ENCODE measurements around the gene IMMP2L.
"Not testable (repeated sequence)": the region's sequence is repeated elsewhere in the genome, so short reads cannot be mapped to it uniquely, and the experiment has no call there.

Gene IMMP2L

DNA sequence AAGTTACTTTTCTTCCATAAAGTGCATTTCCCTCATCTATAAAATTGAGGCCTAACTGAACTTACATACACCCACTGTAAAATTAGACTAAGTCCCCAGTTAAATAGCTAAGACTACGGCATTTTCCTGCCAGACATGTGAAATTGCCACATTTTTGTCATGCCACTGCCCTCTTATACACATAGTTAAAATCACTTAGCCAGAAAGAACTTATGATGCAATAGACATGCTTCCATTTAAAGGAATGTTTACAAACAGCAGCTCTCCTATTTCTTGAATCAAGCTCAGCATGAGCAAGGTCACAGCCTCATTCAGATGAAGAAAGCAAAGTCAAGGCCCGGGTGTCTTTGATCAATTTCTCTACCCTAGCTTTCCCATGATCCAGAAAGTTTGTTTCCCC, 295.7 kb downstream of the IMMP2L start:
- no peak for DNase-seq (ENCODE audit: low read depth in 2 of 2, low spot score in 1 of 2)

DNA sequence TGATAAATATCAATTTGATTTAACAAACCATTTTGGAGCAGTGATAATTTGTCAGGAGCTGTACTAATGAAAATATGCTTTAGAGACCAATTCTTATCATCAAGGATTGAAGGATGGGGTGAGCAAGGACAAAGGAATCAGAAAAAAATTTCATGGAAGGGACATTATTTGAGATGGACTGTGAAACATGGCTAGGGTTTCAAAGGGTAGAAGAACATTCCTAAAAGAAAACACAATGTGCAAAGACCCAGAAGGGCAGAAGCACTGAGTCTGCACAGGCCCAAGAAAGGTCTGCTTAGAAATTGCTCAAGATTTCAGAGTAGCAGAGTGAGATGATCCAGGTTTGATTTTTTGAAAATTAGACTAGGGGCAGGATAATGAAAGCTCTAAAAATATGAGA, 296.9 kb downstream of the IMMP2L start:
- no peak for DNase-seq (ENCODE audit: low read depth in 2 of 2, low spot score in 1 of 2)

DNA sequence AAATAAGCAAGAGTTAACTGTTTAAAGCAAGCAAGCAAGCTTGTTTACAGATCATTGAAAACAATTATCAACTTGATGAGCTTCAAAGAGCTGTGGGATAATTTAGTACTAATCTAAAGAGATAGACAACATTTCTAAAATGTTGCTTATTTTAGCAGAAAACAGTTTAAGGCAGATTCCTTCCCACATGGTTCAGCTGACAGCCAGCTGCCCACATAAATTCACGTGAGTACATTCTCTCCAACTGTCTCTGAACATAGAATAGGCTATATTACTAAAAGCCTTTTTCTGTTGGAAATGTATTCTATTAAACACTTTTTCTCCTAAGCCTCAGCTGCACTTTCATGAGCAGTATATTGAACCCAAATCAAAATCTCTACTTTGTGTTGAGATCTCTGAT, 297.3 kb downstream of the IMMP2L start:
- DNase-seq (ENCODE audit: low read depth in 2 of 2, low spot score in 1 of 2): no peak

DNA sequence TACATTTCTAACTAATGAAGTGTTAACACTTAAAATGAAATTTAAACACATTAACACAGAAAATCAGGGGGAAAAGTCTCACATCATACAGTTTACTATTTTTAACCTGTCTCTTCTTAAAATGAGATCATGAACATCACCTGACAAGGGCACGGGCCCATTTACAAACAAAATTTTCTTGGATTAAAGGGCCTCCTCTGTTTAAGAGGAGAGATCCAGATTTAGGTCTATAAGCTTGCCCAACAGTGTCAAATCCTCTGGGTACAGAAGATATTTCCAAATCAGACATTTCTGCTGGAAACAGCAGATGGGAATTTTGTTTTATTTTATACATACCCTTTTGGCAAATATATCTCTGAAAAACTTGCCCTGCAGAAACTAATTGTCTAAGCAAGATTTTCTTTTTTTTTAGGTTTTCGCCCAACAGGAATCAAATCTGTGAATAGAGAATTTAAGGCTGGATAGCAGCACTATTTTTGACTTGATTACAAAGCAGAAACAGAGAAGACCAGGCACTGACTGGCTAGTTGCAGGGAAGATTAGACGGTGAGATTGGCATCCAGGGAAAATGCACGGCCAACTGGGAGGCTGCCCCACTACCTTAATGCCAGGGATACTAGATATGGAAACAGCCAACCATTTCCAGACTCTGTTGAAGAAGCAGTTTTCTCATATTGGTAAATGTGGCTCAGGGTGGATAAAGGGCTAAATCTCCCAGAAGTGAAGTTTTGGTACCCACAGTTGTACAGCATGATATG, 298.0 kb downstream of the IMMP2L start:
- no peak for DNase-seq (ENCODE audit: low read depth in 2 of 2, low spot score in 1 of 2)

DNA sequence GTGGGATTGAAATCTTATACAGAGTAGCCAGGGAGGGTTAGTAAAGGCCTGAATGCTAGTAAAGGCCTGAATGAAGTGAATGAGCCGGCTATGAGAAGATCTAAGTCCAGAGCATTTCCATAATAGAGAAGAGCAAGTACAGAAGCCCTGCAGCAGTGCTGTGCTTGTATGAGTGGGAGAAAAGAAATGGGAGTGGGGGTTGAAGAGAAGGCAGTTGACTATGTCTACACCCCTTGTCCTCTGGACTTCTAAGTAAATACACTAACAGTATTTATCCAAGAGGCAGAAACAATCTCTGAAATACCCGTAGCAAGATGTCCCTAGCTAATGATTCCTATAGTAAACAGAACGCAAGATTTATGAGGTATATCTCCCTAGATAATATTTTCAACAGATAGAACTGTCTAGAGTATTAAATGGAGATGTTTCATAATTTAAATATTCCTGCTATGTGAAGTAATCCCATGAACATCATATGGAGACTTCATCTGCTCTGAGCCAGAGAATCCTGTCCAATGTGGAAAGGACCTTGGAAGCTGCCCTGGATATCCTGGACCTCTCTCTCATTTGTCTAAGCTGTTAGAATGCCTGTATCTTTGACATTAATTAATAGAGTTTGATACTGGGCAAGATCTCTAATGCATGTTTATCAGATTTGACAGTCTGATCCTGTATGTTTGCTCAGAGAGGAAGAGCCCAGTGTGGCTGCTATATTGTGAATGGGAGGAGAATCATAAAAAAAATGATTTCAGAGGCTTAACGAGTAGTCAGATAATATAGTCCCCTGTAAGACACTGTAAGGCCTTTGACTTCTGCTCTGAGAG, 299.8 kb downstream of the IMMP2L start:
- DNase-seq (ENCODE audit: low read depth in 2 of 2, low spot score in 1 of 2): no peak

DNA sequence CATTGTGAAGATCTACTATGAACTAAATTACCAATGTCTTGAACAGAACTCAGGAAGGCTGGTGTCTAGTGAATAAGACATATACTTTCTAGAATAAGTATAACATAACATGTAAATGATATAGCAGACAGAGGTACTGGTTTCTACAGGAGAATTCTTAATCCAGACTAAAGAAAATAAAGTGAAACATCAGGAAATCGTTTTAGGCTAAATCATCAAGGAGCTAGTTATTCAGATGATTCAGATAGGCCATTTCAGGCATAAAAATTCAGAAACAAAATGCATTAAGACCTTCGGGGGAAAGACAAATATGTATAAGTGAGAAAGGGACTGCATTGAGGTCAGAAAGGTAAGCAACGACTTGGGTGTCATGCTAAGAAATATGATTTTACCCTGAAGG, 300.8 kb downstream of the IMMP2L start:
- no peak for DNase-seq (ENCODE audit: low read depth in 2 of 2, low spot score in 1 of 2)

DNA sequence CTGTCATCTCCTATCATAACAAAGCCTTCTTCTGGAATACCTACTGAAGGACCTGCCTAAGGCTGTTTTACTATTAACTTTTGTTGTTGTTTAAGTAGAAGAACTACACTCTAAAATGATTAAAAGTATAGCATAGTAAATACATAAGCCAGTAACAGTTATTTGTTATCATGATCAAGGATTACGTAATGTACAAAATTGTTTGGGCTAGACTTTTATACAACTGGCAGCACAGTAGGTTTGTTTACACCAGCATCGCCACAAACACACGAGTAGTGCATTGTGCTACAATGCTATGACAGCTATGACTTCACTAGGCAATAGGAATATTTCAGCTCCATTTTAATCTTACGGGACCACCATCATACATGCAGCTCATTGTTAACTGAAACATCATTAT, 302.3 kb downstream of the IMMP2L start:
- no peak for DNase-seq (ENCODE audit: low read depth in 2 of 2, low spot score in 1 of 2)

DNA sequence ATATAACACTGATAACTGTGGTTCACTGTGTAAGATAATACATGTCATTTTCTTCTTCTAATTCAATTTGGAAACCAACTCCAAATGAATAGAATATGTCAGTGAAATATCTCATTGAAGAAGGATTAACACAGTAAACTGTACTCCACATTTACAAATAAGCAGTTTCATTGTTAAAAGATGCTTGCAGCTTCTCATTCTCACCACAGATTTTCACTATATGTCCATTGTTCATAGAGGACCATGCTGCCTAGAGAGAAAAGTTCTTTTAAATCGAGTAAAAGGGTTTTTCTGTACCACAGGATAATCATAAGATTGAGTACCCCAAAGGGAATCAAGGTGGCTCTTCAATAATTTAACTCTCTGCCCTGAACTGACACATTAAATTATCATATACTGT, 305.9 kb downstream of the IMMP2L start:
- no peak for DNase-seq (ENCODE audit: low read depth in 2 of 2, low spot score in 1 of 2)

DNA sequence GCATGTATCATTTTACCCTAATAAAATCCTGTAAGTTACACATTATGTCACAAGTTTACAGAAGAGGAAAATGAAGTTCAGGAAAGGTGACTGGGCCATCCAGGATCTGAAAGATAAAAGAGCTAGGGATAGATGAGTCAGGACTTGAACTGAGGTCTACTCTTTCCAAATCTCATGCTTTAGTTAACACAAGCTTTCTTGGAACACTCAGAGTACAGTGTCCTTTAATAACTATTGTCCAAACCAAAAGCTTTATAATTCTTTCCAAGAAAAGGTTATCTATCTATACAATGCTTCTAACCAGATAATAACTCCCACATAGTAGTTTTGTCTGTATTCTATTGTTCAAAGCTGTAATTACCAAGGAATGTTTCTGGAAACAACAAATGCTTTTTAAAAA, 306.7 kb downstream of the IMMP2L start:
- DNase-seq (ENCODE audit: low read depth in 2 of 2, low spot score in 1 of 2): no peak

DNA sequence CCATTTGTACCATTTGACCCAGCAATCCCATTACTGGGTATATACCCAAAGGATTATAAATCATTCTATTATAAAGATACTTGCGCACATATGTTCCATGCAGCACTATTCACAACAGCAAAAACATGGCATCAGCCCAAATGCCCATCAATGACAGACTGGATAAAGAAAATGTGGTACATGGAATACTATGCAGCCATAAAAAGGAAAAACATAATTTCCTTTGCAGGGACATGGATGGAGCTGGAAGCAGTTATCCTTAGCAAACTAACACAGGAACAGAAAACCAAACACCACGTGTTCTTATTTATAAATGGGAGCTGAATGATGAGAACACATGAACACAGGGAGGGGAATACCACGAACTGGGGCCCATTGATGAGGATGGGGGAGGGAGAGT, 310.9 kb downstream of the IMMP2L start:
- not testable (repeated sequence) for DNase-seq (ENCODE audit: low read depth in 2 of 2, low spot score in 1 of 2)

DNA sequence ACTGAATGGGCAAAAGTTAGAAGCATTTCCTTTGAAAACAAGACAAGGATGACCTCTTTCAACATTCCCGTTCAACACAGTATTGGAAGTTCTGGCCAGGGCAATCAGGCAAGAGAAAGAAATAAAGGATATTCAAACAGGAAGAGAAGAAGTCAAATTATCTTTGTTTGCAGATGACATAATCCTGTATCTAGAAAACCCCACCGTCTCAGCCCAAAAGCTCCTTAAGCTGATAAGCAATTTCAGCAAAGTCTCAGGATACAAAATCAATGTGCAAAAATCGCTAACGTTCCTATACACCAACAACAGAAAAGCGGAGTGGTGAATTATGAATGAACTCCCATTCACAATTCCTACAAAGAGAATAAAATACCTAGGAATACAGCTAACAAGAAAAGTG, 312.5 kb downstream of the IMMP2L start:
- not testable (repeated sequence) for DNase-seq (ENCODE audit: low read depth in 2 of 2, low spot score in 1 of 2)

DNA sequence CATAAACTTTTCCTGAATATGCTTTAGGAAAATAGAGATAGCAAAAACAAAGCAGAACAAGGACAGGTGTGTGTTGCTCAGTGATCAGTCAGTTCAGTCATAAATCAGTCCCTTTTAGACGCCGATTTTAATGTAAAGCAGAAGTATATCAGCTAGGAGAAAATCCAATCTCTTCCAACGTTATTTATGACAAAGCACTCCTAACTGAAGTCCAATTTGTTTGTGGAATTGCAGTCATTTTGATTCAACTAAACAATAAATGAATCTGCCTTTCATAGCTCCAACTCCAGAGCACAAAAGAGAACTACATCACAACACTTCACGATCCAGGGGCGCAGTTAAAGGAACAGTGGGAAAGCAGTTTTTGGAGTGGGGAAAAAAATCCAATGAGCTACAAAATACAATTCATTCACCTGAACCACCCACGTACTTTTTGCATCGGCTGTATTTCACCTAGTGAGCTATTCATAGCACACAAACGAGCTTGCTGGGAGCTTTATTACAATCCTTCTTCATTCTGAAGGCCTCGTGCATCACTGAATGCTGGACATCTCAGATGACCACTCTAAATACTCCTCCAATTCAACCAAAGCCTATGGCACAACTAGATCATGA, 320.0 kb downstream of the IMMP2L start:
- DNase-seq (ENCODE audit: low read depth in 2 of 2, low spot score in 1 of 2): no peak

DNA sequence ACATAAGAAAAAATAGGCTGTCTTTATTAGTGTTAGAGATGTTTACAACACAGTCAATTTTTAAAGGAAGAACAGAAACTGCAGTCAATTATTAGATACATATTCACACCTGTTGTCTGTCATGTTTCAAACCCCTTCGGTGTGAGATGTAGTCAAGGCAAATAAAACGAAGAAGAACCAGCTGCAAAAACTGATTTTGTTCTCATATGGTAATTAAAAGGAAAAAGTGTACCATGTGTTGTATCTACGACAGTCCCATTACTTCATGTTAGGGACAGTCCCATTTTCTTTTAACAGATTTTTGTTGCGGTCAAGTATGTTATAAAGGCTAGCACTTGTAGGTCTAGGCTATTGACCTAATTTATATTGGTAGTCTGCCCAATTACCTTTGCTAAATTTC, 321.9 kb downstream of the IMMP2L start:
- DNase-seq (ENCODE audit: low read depth in 2 of 2, low spot score in 1 of 2): no peak

DNA sequence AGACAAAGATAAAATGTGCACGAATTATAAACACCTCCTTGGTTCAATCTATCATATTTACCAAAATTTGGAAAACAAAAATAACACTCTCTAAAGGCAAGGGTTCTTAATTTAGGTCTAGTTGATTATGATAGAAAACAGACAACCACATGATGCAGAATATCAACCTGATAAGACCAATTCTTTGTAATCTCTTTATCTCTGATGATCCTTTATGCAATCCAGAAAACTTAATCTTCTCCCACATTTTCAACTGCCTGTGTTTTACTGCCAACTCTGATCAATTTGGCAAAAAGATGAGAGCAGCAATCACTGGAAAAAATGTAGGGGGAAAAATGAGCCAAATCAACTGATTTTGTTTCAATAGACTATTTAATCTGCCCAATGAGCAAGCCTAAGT, 322.9 kb downstream of the IMMP2L start:
- no peak for DNase-seq (ENCODE audit: low read depth in 2 of 2, low spot score in 1 of 2)

DNA sequence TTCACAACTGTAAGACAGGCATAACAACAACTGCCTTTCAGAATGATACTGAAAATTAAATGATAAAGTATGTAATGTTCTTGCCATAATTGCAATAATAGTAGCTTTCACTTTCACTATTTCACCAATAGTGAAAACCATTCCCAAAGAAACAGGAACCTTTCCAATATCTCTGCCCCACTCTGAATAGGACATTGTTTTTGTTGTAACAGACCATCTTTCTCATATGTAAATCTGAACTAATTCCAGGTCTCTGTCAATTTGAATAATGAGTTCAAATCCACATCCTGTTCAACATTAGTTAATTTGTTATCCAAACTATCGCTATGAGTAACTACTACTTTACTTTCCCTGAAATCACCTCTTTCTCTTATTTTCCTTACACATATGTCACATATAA, 323.4 kb downstream of the IMMP2L start:
- no peak for DNase-seq (ENCODE audit: low read depth in 2 of 2, low spot score in 1 of 2)

DNA sequence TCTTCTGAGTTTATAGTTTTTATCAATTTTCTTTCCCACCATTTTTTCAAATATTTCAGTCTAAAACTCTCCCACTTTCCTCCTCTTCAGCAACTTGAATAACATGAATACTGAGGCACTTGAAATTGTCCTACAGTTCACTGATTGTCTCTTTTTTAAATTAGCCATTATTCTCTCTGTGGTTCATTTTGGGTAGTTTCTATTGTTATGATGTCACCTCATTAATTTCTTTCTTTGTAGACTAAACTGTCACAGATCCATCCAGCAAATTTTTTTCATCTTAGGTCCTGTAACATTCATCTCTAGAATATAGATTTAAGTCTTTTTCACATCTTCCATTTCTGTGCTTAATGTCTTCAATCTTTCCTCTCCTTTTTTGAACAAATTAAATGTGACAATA, 326.6 kb downstream of the IMMP2L start:
- no peak for DNase-seq (ENCODE audit: low read depth in 2 of 2, low spot score in 1 of 2)

DNA sequence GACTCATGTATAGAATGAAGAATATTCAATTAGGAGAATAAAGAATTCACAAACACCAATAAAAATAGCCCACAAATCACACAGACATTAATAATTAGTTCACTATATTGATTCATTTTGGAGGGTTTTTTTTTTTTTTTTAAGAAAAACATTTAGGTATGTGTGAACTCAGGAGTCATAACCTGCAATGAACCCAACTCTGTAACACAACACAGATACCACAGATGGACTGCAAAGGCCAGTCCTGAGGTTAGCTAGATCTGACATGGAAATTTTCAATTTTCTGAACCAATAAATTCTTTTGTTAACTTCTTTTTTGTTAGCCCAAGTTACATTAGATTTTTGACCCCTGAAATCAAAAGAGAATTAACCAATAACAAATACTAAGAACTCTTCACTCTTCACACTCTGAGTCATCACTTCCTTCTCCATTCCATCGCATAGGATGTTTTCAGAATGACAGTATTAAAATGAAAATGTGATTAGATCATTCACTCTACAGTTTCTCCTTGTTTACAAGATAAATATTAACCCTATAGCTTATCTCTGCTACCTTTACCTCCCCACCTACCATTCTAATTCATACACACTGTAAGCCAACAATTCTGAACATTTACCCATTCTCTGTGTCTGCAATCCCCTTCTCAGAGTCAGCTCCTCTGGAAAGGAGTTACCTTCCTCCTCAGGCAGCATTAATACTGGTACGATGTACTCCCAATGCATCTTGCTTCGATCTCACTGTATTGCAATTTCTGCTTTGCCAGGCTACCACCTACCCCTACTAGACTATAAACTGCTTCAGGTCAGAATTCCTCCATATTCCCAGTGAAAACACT, 329.8 kb downstream of the IMMP2L start:
- DNase-seq (ENCODE audit: low read depth in 2 of 2, low spot score in 1 of 2): no peak

DNA sequence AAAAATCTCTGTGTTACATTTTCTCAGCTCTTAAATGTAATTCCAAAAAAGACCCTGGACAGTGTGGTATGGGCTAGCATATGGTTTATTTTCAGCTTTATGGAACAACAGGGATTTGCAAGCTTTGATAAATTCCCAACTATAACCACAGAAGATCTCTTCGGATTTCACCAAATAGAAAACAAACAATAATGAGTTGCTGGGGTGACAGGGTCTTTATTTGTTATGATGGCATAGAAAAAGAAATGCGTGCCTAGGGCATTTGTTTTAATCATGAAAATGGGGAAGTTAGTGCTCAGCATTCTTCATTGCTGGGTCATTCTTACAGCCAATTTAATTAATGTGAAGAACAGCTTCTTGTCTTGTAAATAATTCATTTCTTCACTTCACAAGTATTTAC, 332.4 kb downstream of the IMMP2L start:
- no peak for DNase-seq (ENCODE audit: low read depth in 2 of 2, low spot score in 1 of 2)

DNA sequence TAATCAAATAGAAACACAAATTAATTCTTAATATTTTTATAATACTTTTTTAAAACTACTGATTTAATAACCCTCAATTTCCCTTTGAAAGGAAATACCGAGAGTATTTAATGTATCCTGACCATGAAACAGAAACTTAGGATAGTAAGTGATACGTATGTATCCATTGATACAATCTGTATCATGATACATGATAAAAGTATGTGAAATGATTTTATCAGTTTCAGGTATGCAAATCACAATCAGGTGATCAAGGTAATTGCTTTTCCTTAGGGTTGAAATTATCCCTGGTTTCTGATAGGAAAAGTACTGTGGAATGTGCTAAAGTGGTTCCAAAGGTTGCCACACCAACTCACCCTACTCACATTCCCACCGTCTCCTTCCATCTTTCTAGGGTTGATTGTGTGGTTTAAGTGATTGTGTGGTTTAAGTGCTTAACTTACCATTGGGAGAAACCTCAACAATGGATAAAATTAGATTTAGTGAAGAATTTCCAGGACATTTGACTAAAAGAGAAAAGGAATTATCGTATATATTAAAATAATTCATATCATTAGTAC, 333.0 kb downstream of the IMMP2L start:
- DNase-seq (ENCODE audit: low read depth in 2 of 2, low spot score in 1 of 2): no peak

DNA sequence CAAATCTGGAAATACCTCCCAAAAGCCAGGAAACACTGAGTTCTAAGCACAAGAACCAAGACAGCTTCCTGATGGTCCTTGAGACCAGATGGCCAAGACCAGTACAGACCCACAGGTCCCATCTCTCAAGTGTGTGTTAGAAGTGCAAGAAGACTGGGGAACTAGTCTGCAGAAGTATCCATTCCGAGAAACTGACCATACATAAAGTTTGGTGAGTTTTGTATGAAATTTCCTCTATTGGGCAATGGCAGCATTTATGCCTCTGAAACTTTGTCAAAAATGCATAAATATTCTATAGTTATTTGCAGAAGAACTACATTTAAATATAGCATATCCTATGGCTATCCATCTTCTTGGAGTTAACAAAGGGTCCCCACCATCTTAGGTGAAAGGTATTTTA, 333.9 kb downstream of the IMMP2L start:
- DNase-seq (ENCODE audit: low read depth in 2 of 2, low spot score in 1 of 2): no peak

DNA sequence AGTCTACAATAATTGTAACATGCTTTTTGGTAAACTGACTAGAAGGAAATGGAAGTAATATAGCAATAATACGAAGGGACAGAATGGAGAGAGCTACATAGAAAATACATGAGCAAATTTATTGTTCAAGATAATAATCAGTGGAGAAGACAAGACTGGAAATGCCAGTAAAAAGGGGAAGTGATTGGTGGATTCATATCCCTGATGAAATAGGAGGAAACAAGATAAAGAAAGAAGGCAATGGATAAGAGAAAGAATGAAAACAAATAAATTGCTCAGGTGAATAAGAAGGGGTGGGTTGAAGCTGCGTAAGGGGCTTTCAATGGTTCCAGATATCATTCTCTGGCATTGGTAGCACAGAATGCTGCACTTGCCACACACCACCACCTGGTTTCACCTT, 335.5 kb downstream of the IMMP2L start:
- no peak for DNase-seq (ENCODE audit: low read depth in 2 of 2, low spot score in 1 of 2)

All from stimulated activated CD8-positive, alpha-beta memory T cell treated with anti-CD3 and anti-CD28 coated beads, Interleukin-4, amount 100 ng/mL, for 1 hour (primary cell).